GM18511 (cell line): Measurements from ENCODE around the gene KRT86.
"Not testable (repeated sequence)": the region's sequence is repeated elsewhere in the genome, so short reads cannot be mapped to it uniquely, and the experiment has no call there.

Source experiments
- ATAC-seq: cut with Tn5 transposase; IDR thresholded peaks from one replicate; pipeline ENCODE4 v1.9.1; 2021; ENCODE audit warnings: mild to moderate bottlenecking, moderate library complexity; ENCODE audit not compliant: unreplicated experiment

KRT86 gene

GRCh38 chr12:52238207-52238840 lies 36.1 kb upstream of the KRT86 start:
- no peak for ATAC-seq

GRCh38 chr12:52238916-52239646 lies 35.4 kb upstream of the KRT86 start:
- ATAC-seq: no peak

GRCh38 chr12:52239767-52240166 lies 34.7 kb upstream of the KRT86 start:
- ATAC-seq: no peak

GRCh38 chr12:52240247-52240646 lies 34.2 kb upstream of the KRT86 start:
- ATAC-seq: not testable (repeated sequence)

- no peak for ATAC-seq
Observed at GRCh38 chr12:52241205-52241842, 33.1 kb upstream of the KRT86 start.

- ATAC-seq: no peak
Observed at GRCh38 chr12:52242442-52243258, 31.8 kb upstream of the KRT86 start.

GRCh38 chr12:52243259-52243855 lies 31.1 kb upstream of the KRT86 start:
- ATAC-seq: no peak

GRCh38 chr12:52243856-52244614 lies 30.4 kb upstream of the KRT86 start:
- peak; percentile 97 for ATAC-seq

- ATAC-seq: no peak
Observed at GRCh38 chr12:52244615-52244994, 29.8 kb upstream of the KRT86 start.

GRCh38 chr12:52245259-52245961 lies 29.0 kb upstream of the KRT86 start:
- ATAC-seq: no peak

- no peak for ATAC-seq
Observed at GRCh38 chr12:52245962-52246569, 28.4 kb upstream of the KRT86 start.

GRCh38 chr12:52246720-52247621 lies 27.5 kb upstream of the KRT86 start:
- no peak for ATAC-seq

GRCh38 chr12:52247622-52248540 lies 26.6 kb upstream of the KRT86 start:
- ATAC-seq: no peak

- no peak for ATAC-seq
Observed at GRCh38 chr12:52248541-52249461, 25.6 kb upstream of the KRT86 start.

- no peak for ATAC-seq
Observed at GRCh38 chr12:52249511-52250047, 24.9 kb upstream of the KRT86 start.
